SH-SY5Y (cell line): ENCODE results near the gene FBXO40.

ENCODE experiments used
- GATA2 ChIP-seq: IDR thresholded peaks from 2 replicates; pipeline ENCODE4 v1.6.1; 2011; ENCODE audit warnings: mild to moderate bottlenecking, low read depth, low read length
- GATA3 ChIP-seq: IDR thresholded peaks from 2 replicates; pipeline ENCODE4 v1.6.1; 2011; ENCODE audit warnings: low read depth, mild to moderate bottlenecking, low read length, moderate library complexity

- no peak for TF ChIP-seq GATA2
- TF ChIP-seq GATA3 = no peak
Measured at GRCh38 chr3:121627211-121627610, 34.0 kb downstream of the FBXO40 start.
